ENCODE data around the gene NCF1.
"Not testable (repeated sequence)": the region's sequence is repeated elsewhere in the genome, so short reads cannot be mapped to it uniquely, and the experiment has no call there.

Gene NCF1

DNA sequence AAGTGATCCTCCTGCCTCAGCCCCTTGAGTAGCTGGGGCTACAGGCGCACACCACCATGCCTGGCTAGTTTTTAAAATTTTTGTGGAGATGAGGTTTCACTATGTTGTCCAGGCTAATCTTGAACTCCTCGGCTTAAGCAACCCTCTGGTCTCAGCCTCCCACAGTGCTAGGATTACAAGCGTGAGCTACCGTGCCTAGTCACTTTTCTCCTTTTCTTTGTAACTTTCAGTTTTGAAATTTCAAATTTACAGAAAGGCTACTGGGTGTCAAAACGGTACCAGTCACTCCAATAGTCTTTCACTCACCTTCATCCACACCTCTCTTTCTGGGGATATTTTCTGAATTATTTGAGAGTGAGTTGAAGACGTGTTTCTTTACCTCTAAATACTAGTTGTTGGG lies 1.3 kb downstream of the NCF1 start:
- not testable (repeated sequence) for DNase-seq (ENCODE audit: extremely low read depth, low read depth)

DNA sequence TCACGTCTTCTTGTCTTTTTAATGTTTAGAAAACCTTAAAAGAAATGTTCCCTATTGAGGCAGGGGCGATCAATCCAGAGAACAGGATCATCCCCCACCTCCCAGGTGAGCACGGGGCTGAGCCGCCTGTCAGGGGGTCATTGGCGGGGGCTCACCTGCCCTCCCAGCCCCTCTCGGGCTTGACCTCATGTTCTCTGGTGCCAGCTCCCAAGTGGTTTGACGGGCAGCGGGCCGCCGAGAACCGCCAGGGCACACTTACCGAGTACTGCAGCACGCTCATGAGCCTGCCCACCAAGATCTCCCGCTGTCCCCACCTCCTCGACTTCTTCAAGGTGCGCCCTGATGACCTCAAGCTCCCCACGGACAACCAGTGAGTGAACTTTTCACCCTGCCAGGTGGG lies 5.2 kb downstream of the NCF1 start:
- not testable (repeated sequence) for DNase-seq (ENCODE audit: extremely low read depth, low read depth)

DNA sequence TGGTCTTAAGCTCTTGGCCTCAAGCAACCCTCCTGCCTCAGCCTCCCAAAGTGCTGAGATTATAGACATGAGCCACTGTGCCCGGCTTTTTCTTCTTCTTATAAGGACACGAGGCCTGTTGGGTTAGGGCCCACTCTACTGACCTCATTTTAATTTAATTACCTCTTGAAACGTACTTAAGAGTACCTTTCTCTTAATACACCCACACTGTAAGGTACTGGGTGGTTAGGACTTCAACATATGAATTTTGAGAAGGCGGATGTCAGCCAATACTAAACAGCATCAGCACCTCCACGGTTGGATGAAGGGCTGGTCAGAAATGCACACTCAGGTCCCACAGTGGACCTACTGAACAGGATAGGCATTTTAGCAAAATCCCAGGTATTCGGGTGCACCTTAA lies 7.9 kb downstream of the NCF1 start:
- DNase-seq (ENCODE audit: extremely low read depth, low read depth) = not testable (repeated sequence)

DNA sequence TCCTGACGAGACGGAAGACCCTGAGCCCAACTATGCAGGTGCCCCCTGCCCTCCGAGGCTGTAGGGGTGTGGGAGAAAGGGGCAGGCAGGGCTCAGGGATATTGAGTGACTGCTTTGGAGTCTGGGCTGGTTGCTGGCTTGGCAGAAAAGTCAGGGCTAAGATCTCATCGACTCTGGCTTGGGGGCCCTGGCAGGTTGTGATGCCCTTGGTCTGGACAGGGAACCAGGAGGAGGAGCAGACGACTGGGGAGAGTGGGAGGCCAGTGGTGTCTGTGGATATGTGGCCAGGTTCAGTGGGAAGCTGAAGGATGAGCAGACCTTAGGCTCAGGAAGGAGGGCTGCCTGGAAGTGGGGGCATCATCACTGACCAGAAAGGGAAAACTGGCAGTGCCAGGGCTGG lies 9.8 kb downstream of the NCF1 start:
- not testable (repeated sequence) for DNase-seq (ENCODE audit: extremely low read depth, low read depth)

- not testable (repeated sequence) for DNase-seq (ENCODE audit: extremely low read depth, low read depth)
These were observed 14.7 kb downstream of the NCF1 start for GRCh38 chr7:74788369-74789150.

DNA sequence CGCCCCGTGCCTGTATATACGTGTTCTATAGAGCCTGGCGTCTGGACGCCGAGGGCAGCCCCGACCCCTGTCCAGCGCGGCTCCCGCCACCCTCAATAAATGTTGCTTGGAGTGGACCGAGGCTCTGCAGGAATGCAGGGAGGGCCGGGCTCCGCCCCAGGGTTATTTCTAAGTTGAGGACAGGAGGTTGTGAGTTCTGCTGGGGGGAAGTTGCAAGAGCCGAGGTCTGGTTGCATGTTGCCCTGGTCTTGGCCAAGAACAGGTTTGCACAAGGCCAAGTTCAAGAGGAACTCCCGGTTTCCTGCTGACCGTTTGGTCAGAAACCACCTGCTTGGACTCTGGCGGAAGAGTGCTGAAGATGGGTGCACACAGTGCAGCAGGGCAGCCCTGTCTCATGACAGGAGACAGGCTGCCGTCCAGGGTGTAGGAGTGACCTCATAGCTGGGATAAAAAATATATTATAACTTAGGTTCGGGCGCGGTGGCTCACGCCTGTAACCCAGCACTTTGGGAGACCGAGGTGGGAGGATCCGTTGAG lies 15.5 kb downstream of the NCF1 start:
- not testable (repeated sequence) for DNase-seq (ENCODE audit: extremely low read depth, low read depth)

DNA sequence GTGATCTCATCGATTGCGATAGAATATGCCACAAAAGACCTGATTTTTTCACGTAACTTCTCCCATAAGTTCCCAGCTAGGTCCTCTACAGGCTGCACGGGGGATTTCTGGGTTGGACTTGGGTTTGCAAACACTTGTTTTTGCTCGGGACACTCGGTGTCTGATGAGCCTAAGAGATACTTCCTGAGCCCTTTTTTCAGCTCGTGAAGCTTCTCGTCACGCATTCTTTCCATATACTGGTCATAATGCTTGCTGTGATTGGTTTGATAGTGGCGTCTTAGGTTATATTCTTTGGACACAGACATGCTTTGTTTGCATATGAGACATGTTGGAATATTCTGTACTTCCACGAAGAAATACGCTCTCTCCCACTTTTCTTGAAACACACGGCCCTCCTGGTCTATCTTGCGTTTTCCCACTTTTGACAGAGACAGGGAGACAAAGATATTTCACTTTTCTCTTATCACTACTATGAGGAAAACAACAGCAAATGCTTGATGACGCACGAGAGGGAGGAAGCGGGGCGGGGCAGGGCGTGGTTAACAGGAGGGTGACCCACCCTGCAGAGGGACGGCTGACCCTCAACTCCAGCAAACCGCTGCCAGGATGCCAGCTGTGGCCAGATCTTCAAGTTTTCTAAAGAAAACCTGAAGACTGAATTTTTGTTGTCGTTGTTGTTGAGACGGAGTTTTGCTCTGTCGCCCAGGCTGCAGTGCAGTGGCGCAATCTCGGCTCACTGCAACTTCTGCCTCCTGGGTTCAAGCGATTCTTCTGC lies 24.2 kb downstream of the NCF1 start:
- not testable (repeated sequence) for DNase-seq (ENCODE audit: extremely low read depth, low read depth)

DNA sequence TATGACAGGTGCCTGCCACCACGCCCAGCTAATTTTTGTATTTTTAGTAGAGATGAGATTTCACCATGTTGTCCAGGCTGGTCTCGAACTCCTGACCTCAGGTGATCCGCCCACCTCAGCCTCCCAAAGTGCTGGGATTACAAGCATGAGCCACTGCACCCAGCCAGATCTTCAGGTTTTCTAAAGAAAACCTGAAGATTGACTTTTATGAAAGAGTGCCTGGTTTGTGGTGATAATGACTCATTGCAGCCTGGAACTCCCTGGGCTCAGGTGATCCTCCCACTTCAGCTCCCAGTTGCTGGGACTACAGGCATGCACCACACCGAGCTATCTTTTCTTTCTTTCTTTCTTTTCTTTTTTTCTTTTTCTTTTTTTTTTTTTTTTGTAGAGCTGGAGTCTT lies 24.8 kb downstream of the NCF1 start:
- not testable (repeated sequence) for DNase-seq (ENCODE audit: extremely low read depth, low read depth)

DNA sequence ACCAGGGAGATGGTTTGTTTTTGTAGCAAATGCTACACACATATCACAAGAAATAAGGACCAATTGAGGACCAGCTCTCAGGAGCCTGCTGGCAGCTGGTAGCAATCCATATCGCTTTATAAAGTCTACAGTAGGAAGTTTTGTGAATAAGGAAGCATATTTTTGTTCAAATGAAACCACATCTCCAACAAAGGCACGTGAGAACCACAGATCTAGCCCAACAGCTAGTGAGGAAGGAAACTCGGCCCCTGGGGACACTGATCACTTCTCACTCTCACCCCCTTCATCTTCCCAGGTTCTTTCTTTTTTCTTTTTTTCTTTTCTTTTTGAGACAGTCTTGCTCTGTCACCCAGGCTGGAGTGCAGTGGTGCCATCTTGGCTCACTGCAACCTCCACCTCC lies 42.1 kb downstream of the NCF1 start:
- not testable (repeated sequence) for DNase-seq (ENCODE audit: extremely low read depth, low read depth)

DNA sequence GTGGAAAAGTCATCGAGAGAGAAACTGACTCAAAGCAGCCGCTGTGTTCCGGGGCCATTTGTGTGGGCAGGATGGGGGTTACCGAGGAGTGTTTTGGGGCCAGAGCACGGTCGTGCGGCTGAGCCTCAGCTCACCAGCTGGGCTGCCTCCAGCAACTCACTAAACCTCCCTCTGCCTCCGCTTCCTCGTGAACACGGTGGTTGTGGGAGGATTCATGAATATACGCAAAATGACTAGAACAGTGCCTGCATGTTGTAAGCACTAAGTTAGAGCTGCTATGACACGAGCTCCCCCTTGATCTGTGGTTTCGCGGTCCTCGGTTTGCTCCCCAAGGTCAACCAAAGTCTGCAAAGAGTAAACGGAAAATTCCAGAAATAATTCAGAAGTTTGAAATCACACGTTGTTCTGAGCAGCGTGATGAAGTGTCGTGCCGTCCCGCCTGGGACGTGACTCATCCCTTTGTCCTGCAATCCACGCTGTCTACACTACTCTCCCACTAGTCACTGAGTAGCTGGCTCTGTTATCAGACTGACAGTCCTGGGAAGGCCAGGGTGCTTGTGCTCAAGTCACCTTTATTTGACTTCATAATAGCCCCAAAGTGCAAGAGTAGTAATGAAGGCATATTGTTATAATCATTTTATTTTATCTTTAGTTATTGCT lies 46.5 kb downstream of the NCF1 start:
- not testable (repeated sequence) for DNase-seq (ENCODE audit: extremely low read depth, low read depth)

DNA sequence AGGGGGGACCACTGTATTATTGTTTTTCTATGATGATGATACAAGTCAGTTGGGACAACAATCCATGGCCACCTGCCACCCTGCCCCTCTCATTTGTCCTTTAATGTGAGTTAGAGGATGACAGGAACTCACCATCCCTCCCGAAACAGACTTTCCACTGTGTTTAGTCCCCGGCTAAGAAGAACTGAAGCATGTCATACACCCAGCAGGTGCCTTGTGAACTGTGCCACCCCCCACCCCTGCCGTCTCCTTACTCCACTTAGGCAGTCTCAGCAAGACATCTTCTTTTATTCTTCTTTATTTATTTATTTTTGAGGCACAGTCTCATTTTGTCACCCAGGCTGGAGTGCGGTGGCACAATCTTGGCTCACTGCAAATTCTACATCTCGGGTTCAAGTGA lies 47.4 kb downstream of the NCF1 start:
- not testable (repeated sequence) for DNase-seq (ENCODE audit: extremely low read depth, low read depth)

DNA sequence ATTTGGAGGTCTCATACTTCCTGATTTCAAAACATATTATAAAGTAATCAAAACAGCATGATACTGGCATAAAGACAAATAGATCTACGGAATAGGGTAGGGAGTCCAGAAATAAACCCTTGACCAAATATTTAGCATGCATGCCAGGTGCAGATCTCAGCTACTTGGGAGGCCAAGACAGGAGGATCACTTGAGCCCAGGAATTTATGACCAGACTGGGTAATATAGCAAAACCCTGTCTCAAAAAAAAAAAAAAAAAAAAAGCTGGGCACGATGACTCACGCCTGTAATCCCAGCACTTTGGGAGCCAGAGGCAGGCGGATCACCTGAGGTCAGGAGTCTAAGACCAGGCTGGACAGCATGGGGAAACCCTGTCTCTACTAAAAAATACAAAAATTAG lies 56.1 kb downstream of the NCF1 start:
- not testable (repeated sequence) for DNase-seq (ENCODE audit: extremely low read depth, low read depth)

GRCh38 chr7:74830411-74830810 lies 56.6 kb downstream of the NCF1 start:
- DNase-seq (ENCODE audit: extremely low read depth, low read depth) = not testable (repeated sequence)
